ENCODE measurements around the gene TMC2.

TMC2 gene

GRCh38 chr20:2595076-2595475, 58.7 kb downstream of the TMC2 start:
- FAIRE-seq, result no peak

GRCh38 chr20:2596673-2597279, 60.4 kb downstream of the TMC2 start:
- no peak for FAIRE-seq

- FAIRE-seq, result no peak
These were observed 63.1 kb downstream of the TMC2 start for GRCh38 chr20:2599288-2600006.

GRCh38 chr20:2602046-2602735, 65.8 kb downstream of the TMC2 start:
- no peak for FAIRE-seq

- FAIRE-seq, result no peak
These were observed 66.4 kb downstream of the TMC2 start for GRCh38 chr20:2602746-2603145.

GRCh38 chr20:2603816-2604505, 67.6 kb downstream of the TMC2 start:
- no peak for FAIRE-seq

- no peak for FAIRE-seq
These were observed 68.1 kb downstream of the TMC2 start for GRCh38 chr20:2604506-2604835.

GRCh38 chr20:2606507-2607006, 70.2 kb downstream of the TMC2 start:
- peak; percentile 57 for FAIRE-seq

- no peak for FAIRE-seq
These were observed 74.0 kb downstream of the TMC2 start for GRCh38 chr20:2610326-2610725.

GRCh38 chr20:2610941-2611720, 74.8 kb downstream of the TMC2 start:
- no peak for FAIRE-seq

GRCh38 chr20:2612073-2612472, 75.7 kb downstream of the TMC2 start:
- FAIRE-seq, result no peak

GRCh38 chr20:2616634-2617033, 80.3 kb downstream of the TMC2 start:
- FAIRE-seq, result no peak

- FAIRE-seq, result no peak
These were observed 80.8 kb downstream of the TMC2 start for GRCh38 chr20:2617099-2617714.

GRCh38 chr20:2618815-2619214, 82.4 kb downstream of the TMC2 start:
- FAIRE-seq, result no peak

- FAIRE-seq, result no peak
These were observed 83.0 kb downstream of the TMC2 start for GRCh38 chr20:2619337-2619736.

GRCh38 chr20:2619961-2620595, 83.7 kb downstream of the TMC2 start:
- no peak for FAIRE-seq

- FAIRE-seq, result no peak
These were observed 87.8 kb downstream of the TMC2 start for GRCh38 chr20:2624190-2624589.

- FAIRE-seq, result no peak
These were observed 88.7 kb downstream of the TMC2 start for GRCh38 chr20:2625062-2625461.

GRCh38 chr20:2626853-2627541, 90.6 kb downstream of the TMC2 start:
- no peak for FAIRE-seq

GRCh38 chr20:2631228-2631627, 94.9 kb downstream of the TMC2 start:
- no peak for FAIRE-seq

GRCh38 chr20:2633381-2633780, 97.0 kb downstream of the TMC2 start:
- FAIRE-seq, result no peak

Measured in colon (tissue), 2 donors.